H9 (cell line): Measurements from ENCODE around the gene DSE. TPM values are rescaled to one million over a fixed set of nuclear protein-coding genes. Genes with fewer than 3 reads are reported as not detected.

Experiments
- DNase-seq: peaks from one replicate; pipeline ENCODE4 v3.0.0-alpha.2; 2017
- H2AFZ ChIP-seq: one replicate; pipeline ENCODE4 v1.6.1; 2013; ENCODE audit warnings: mild to moderate bottlenecking, low read length, control low read depth, moderate library complexity
- H2AK5ac ChIP-seq: 2 replicates; pipeline ENCODE4 v1.6.1; 2013; ENCODE audit warnings: low read length, control low read depth, mixed read lengths; ENCODE audit not compliant: insufficient read length
- H2BK120ac ChIP-seq: one replicate; pipeline ENCODE4 v1.6.1; 2013; ENCODE audit warnings: low read depth, mild to moderate bottlenecking, low read length, control low read depth, inconsistent platforms; ENCODE audit not compliant: poor library complexity, severe bottlenecking
- H2BK12ac ChIP-seq: 2 replicates; pipeline ENCODE4 v1.6.1; 2013; ENCODE audit warnings: low read length, control low read depth, mixed read lengths, low read depth; ENCODE audit not compliant: insufficient read length
- H2BK15ac ChIP-seq: 2 replicates; pipeline ENCODE4 v1.6.1; 2013; ENCODE audit warnings: low read depth, low read length, control low read depth
- H2BK20ac ChIP-seq: one replicate; pipeline ENCODE4 v1.6.1; 2013; ENCODE audit warnings: low read depth, mild to moderate bottlenecking, low read length, control low read depth, inconsistent platforms; ENCODE audit not compliant: poor library complexity, severe bottlenecking
- H2BK5ac ChIP-seq: 2 replicates; pipeline ENCODE4 v1.6.1; 2013; ENCODE audit warnings: low read length, control low read depth, mixed read lengths; ENCODE audit not compliant: insufficient read length
- H3K14ac ChIP-seq: 2 replicates; pipeline ENCODE4 v1.6.1; 2013; ENCODE audit warnings: low read length, control low read depth; ENCODE audit not compliant: insufficient read depth
- H3K18ac ChIP-seq: 2 replicates; pipeline ENCODE4 v1.6.1; 2013; ENCODE audit warnings: low read depth, mild to moderate bottlenecking, mixed read lengths, low read length, control low read depth; ENCODE audit not compliant: insufficient read length
- H3K23ac ChIP-seq: 2 replicates; pipeline ENCODE4 v1.6.1; 2013; ENCODE audit warnings: low read length, control low read depth, mixed read lengths, low read depth; ENCODE audit not compliant: insufficient read length
- H3K23me2 ChIP-seq: 2 replicates; pipeline ENCODE4 v1.6.1; 2013; ENCODE audit warnings: low read depth, mild to moderate bottlenecking, mixed read lengths, low read length, control low read depth; ENCODE audit not compliant: insufficient read length, poor library complexity, severe bottlenecking
- H3K27ac ChIP-seq: 2 replicates; pipeline ENCODE4 v1.5.1; 2013; ENCODE audit warnings: low read length, control low read depth, mixed read lengths, low read depth; ENCODE audit not compliant: insufficient read length
- H3K27me3 ChIP-seq: 2 replicates; pipeline ENCODE4 v1.6.1; 2013; ENCODE audit warnings: low read length, control low read depth, inconsistent platforms; ENCODE audit not compliant: insufficient read depth
- H3K4ac ChIP-seq: 2 replicates; pipeline ENCODE4 v1.6.1; 2013; ENCODE audit warnings: low read depth, mild to moderate bottlenecking, control low read depth, inconsistent platforms, low read length, moderate library complexity
- H3K4me1 ChIP-seq: 2 replicates; pipeline ENCODE4 v1.6.1; 2013; ENCODE audit warnings: low read length, control low read depth, inconsistent platforms; ENCODE audit not compliant: insufficient read depth
- H3K4me2 ChIP-seq: 2 replicates; pipeline ENCODE4 v1.6.1; 2013; ENCODE audit warnings: low read length, control low read depth, mixed read lengths; ENCODE audit not compliant: insufficient read length, insufficient read depth
- H3K56ac ChIP-seq: 2 replicates; pipeline ENCODE4 v1.6.1; 2013; ENCODE audit warnings: low read depth, mild to moderate bottlenecking, mixed read lengths, low read length, control low read depth; ENCODE audit not compliant: insufficient read length
- H3K79me1 ChIP-seq: 2 replicates; pipeline ENCODE4 v1.6.1; 2013; ENCODE audit warnings: low read depth, mild to moderate bottlenecking, moderate library complexity, low read length, control low read depth, inconsistent platforms; ENCODE audit not compliant: insufficient read depth, poor library complexity, severe bottlenecking
- H3K79me2 ChIP-seq: 2 replicates; pipeline ENCODE4 v1.6.1; 2013; ENCODE audit warnings: low read length, control low read depth, inconsistent platforms; ENCODE audit not compliant: insufficient read depth
- H3K9ac ChIP-seq: 2 replicates; pipeline ENCODE4 v1.6.1; 2013; ENCODE audit warnings: low read length, control low read depth, mixed read lengths; ENCODE audit not compliant: insufficient read length; ENCODE audit errors: extremely low read depth
- H3K9me3 ChIP-seq: one replicate; pipeline ENCODE4 v1.6.1; 2013; ENCODE audit warnings: low read depth, low read length, inconsistent platforms; ENCODE audit not compliant: control insufficient read depth
- H3T11ph ChIP-seq: one replicate; pipeline ENCODE4 v1.6.1; 2013; ENCODE audit warnings: mild to moderate bottlenecking, low read length, control low read depth, inconsistent platforms
- H4K20me1 ChIP-seq: one replicate; pipeline ENCODE4 v1.6.1; 2013; ENCODE audit not compliant: control insufficient read depth, insufficient read length, insufficient read depth
- H4K5ac ChIP-seq: 2 replicates; pipeline ENCODE4 v1.6.1; 2013; ENCODE audit warnings: low read depth, mild to moderate bottlenecking, mixed read lengths, low read length, control low read depth; ENCODE audit not compliant: insufficient read length
- H4K8ac ChIP-seq: replicated peaks from 2 replicates; pipeline ENCODE4 v1.6.1; 2013; ENCODE audit warnings: low read length, control low read depth, mixed read lengths, low read depth; ENCODE audit not compliant: insufficient read length
- H4K91ac ChIP-seq: 2 replicates; pipeline ENCODE4 v1.6.1; 2013; ENCODE audit warnings: low read depth, mild to moderate bottlenecking, moderate library complexity, mixed read lengths, low read length, control low read depth; ENCODE audit not compliant: insufficient read length
- H3K27ac Mint-ChIP-seq, 3 experiments: 2 replicates in 2 of 3; 3 replicates in 1 of 3; pipeline ENCODE4 v1.8.0; 2020 to 2021; ENCODE audit warnings: mixed read lengths in 3 of 3, mild to moderate bottlenecking in 1 of 3, moderate library complexity in 1 of 3
- H3K27me3 Mint-ChIP-seq: 2 replicates; pipeline ENCODE4 v1.8.0; 2021; ENCODE audit warnings: low read depth, mild to moderate bottlenecking, moderate library complexity, mixed read lengths
- H3K36me3 Mint-ChIP-seq, 3 experiments: 2 replicates in 2 of 3; 3 replicates in 1 of 3; pipeline ENCODE4 v1.8.0; 2020 to 2021; ENCODE audit warnings: low read depth in 3 of 3, mixed read lengths in 3 of 3; ENCODE audit not compliant: insufficient read depth in 1 of 3
- H3K4me1 Mint-ChIP-seq, 2 experiments: 2 replicates each; pipeline ENCODE4 v1.8.0; 2020; ENCODE audit warnings: mixed read lengths in 2 of 2
- H3K4me3 Mint-ChIP-seq, 2 experiments: 2 replicates in 1 of 2; 3 replicates in 1 of 2; pipeline ENCODE4 v1.8.0; 2020 to 2021; ENCODE audit warnings: mild to moderate bottlenecking in 2 of 2, mixed read lengths in 2 of 2, moderate library complexity in 1 of 2
- H3K9me3 Mint-ChIP-seq, 2 experiments: 2 replicates in 1 of 2; 3 replicates in 1 of 2; pipeline ENCODE4 v1.8.0; 2020; ENCODE audit warnings: mild to moderate bottlenecking in 2 of 2, mixed read lengths in 2 of 2, moderate library complexity in 1 of 2
- WGBS: extraction: QIAGEN DNeasy Blood & Tissue Kit; methylation state at CpG from one replicate; pipeline ENCODE4 v1.1.7; 2013; ENCODE audit warnings: missing lambda C conversion rate, low lambda C conversion rate, mixed read lengths; ENCODE audit not compliant: insufficient read length; ENCODE audit errors: extremely low coverage; 5-methylcytosine and 5-hydroxymethylcytosine counted together
- total RNA-seq: library from RNA; stranded (reverse); gene quantifications from 2 replicates; pipeline ENCODE4 v1.2.1, GENCODE V29; 2021
- TF ChIP-seq, protein P1 (sequence below): fragments of 200-600 bp; sonication (generic); conservative IDR thresholded peaks from 3 replicates; pipeline ENCODE4 v1.8.0; 2021; ENCODE audit warnings: antibody characterized with exemption, mild to moderate bottlenecking

The DSE gene
- total RNA-seq, 1 experiment from 2014 or later, result 45.6 TPM

DNA sequence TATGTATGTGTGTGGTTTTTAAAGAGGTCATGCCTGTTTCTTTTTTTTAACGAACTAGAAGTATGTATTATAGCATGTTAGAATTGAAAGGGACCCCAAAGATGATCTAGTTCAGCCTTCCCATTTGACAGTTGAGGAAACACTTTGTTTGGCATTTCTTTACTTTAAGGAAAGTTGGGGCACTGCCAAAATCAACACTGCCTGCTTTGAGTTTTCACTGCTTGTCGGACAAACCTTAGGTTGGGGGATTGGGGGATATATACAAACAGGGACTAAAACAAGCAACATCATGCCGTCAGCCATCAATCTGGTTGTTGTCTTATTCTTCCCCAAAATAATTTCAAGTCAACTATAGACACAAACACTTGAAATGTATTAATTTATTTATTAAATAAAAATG is 76.3 kb downstream of the DSE start:
- Mint-ChIP-seq H3K27ac (no peak overlapping the region), H3K27me3 (no peaks in the 10 kb centered on the region), H3K4me1 (peaks cover 9 to 15% of the 10 kb centered on the region in 2 experiments), H3K9me3 (no peaks in the 10 kb centered on the region), H3K4me3 (no peak overlapping the region), H3K36me3 (no peaks in the 10 kb centered on the region)
- H2BK120ac ChIP-seq, result no peak overlapping the region
- no peak overlapping the region for H3K27ac ChIP-seq
- H2AFZ ChIP-seq, result no peak overlapping the region
- no peaks in the 10 kb centered on the region for H3K4me1 ChIP-seq
- H3K4me2 ChIP-seq, result no peak overlapping the region
- H3K4ac ChIP-seq, result no peak overlapping the region
- H2BK5ac ChIP-seq, result no peak overlapping the region
- no peak for DNase-seq
- TF ChIP-seq, protein P1, sequence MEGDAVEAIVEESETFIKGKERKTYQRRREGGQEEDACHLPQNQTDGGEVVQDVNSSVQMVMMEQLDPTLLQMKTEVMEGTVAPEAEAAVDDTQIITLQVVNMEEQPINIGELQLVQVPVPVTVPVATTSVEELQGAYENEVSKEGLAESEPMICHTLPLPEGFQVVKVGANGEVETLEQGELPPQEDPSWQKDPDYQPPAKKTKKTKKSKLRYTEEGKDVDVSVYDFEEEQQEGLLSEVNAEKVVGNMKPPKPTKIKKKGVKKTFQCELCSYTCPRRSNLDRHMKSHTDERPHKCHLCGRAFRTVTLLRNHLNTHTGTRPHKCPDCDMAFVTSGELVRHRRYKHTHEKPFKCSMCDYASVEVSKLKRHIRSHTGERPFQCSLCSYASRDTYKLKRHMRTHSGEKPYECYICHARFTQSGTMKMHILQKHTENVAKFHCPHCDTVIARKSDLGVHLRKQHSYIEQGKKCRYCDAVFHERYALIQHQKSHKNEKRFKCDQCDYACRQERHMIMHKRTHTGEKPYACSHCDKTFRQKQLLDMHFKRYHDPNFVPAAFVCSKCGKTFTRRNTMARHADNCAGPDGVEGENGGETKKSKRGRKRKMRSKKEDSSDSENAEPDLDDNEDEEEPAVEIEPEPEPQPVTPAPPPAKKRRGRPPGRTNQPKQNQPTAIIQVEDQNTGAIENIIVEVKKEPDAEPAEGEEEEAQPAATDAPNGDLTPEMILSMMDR, result no peak
- no peaks in the 10 kb centered on the region for H3K23me2 ChIP-seq
- H3K79me1 ChIP-seq, result no peaks in the 10 kb centered on the region
- H3T11ph ChIP-seq, result no peak overlapping the region
- H4K20me1 ChIP-seq, result no peaks in the 10 kb centered on the region
- H2BK20ac ChIP-seq, result no peak overlapping the region
- no peak overlapping the region for H3K14ac ChIP-seq
- H2BK12ac ChIP-seq, result no peak overlapping the region
- no peak overlapping the region for H3K56ac ChIP-seq
- no peak overlapping the region for H2AK5ac ChIP-seq
- H2BK15ac ChIP-seq, result no peak overlapping the region
- H4K5ac ChIP-seq, result no peak overlapping the region
- H3K9ac ChIP-seq, result no peak overlapping the region
- no peak overlapping the region for H4K91ac ChIP-seq
- H4K8ac ChIP-seq, result no peak overlapping the region
- H3K23ac ChIP-seq, result no peak overlapping the region
- no peaks in the 10 kb centered on the region for H3K27me3 ChIP-seq
- no peaks in the 10 kb centered on the region for H3K79me2 ChIP-seq
- no peak overlapping the region for H3K18ac ChIP-seq
- H3K9me3 ChIP-seq, result no peaks in the 10 kb centered on the region
- WGBS, result no CpG with 5 or more reads among the region's 3 CpGs
